Stimulated activated naive CD4-positive, alpha-beta T cell treated with Interleukin-2 at 50 U/mL for 16 hours (primary cell): ENCODE measurements around the gene MAP4K4.
A peak's percentile ranks its signal among the peaks of the same experiment; 100 is the strongest.

Experiments
- DNase-seq: peaks from one replicate; lab custom pipeline; 2025; lab: John Stamatoyannopoulos, UW

MAP4K4 gene

DNA sequence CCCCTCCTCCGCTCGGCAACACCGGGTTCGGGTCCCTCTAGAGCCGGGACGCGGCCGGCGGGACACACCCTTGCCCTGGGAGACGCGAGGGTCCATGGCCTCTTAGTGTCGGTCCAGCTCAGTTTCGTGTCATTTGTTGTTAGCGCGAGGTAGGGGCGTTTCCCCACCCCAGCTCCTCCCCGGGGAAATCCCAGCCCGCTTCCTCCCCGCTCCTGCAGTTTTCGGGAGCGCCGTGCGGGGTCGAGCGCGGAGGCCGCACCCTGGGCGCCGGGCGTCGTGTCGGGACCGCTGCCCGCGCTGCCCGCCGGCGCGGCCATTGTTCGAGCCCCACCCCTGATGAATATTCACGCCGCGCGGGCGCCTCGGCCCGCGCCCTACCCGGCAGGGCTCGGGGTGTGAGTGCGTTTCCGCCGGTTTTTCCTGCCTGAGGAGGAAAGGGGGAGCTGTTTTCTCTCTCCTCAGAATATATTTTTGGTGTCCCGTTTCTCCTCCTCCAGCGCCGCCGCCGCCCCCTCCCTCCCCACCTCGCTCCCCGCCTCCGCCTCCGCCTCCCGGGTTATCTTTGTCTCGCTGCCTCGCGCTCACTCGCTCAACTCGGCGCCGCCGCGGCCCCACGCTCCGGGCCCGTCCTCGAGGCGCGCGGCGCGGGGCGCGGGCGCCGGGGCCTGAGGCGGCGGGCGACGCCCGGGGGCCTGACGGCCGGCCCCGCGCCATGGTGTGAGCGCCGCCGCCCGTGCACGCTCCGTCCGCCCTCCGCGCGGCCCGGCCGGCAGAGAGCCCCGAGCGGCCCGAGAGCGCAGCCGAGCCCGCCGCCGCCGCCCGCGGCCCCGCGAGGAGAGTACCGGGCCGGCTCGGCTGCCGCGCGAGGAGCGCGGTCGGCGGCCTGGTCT lies at the start of gene MAP4K4:
TSS of gene MAP4K4 (plus strand) at position 584 of the 890 bp plus-strand sequence. CDS start 374 bp downstream, outside the sequence.
- DNase-seq = peak; percentile 72

DNA sequence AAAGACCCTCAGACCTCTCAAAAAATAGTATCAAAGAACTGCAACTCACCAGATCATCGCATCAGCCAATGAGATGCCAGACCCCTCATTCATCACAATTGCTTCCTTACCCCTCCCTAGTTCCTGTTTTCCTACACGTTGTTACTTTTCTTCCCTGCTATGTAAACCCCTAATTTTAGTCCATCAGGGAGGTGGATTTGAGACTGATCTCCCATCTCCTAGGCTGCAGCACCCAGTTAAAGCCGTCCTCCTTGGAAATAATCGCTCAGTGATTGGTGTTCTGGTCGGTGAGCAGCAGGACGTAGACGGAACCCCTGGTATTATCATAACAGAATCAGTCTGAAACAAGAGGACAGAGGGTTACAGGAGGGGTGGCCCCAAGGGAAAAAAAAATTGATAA lies 44.0 kb upstream of the MAP4K4 start:
- DNase-seq = no peak

DNA sequence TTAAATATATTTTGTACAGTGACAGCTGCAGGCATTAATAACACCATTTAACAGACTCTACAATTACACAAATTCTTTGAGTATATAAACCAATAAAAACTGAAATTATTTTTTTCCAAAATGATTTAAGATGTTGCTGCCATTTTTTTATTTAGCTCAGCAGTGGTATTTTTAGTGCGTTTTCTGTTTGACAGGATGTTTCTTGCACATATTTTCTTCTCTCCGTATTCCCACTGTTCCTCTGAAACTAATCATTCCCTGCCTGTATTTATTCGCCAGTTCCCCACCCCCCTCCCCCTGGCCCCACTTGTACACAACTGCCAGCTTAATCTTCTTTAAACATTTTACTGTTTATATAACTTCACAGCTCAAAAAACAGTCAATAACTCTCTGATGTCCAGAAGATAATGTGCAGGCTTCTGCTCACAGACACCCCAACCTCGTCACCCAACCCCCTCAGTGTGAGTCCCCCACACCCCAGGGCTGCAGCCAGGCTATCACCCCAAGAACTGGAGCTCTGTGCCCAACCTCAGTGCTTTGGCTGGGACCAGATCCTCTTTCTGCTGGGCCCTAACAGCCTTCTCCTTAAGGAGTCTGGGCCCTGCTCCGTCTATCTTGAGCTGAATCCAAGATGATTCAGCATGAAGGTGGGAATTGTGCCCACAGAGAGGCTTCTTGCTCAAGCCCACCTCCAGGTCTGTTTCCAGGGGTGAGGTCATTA lies 41.6 kb upstream of the MAP4K4 start:
- no peak for DNase-seq

DNA sequence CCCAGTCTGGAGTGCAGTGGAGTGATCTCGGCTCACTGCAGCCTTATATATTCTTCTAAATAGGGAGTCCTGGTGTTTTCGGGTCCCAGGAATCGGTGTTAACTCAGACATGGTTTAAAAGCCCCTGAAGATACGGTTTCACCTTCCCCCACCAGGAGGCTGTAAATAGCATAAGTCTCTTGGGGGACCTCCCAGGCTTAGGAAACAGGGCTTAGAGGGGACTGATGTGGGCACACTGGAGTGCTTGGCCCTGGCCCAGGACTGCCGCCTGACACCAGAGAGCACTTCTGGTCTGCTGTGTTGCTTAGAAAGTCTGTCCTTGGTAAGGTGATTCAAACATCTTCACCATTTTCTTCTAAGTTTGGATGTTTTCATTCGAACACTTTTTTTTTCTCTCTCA lies 39.7 kb upstream of the MAP4K4 start:
- no peak for DNase-seq

DNA sequence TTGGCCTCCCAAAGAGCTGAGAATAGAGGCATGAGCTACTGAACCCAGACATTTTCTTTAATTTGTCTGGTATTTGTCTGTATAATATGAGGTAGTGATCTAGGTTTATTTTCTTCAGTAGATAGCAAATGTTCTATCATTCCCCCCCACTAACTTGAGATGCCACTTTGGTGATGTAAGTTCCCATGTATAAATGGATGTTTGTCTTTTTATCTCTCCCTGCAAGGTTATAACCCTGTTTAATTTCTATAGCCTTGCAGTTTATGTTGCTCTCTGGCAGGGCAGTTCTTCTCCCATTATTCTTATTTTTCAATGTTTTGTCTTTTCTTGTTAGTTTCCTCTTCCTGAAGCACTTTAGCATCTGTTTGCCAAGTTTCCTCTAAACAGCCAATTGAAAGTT lies 39.1 kb upstream of the MAP4K4 start:
- no peak for DNase-seq

DNA sequence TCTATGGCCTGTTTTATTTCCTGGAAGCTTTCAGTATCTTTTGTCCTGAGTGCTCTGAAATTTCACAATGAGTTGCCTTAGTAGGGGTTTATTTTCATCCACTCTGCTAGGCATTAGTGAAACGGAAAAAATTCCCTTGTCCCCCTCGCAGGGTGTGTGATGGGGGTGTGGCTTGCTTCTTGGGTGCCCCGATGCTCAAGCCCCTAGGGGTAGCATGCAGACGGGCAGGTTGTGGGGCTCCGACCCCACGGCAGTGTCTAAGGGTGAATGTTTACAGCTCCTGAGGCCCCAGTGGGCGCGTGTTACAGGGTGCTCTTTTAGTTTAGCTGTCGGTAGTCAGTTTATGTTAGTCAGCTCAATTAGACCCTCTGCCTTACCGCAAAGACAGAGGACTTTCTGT lies 32.2 kb upstream of the MAP4K4 start:
- DNase-seq = no peak

DNA sequence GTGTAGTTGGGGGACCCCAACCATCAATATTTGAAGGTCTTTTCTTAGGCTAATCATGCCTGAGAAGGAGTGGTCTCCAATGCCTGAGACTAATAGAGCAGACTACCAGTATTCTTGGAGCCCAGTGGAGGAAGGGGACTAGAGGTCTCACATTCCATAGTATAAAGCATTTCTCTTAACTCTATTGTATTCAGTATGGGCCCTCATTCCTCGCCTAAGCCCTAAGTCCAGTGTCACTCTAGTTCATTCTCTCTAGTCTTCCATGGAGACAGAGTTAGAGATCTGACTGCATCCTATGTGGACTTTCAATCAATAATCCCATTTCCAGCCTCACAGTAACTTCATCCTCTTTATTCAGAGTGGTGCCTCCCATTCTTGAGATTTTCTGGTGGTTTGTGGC lies 29.7 kb upstream of the MAP4K4 start:
- no peak for DNase-seq

DNA sequence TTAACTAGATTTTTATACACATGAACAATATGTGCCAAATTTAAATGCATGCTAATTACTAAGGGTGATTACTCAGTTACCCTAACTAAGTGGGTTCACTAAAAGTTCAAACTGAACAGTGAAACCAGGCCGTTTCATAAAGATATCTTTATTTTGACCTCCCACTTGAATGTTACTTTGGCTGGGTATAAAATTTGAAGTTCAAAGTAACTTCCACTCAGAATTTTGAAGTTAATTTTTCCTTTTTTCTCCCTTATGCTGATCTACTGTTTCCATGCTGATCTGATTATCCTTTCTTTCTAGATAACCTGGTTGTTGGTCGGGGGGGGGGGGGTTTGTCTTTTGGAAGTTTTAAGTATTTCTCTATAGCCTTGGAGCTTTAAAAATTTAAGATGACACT lies 25.5 kb upstream of the MAP4K4 start:
- no peak for DNase-seq

DNA sequence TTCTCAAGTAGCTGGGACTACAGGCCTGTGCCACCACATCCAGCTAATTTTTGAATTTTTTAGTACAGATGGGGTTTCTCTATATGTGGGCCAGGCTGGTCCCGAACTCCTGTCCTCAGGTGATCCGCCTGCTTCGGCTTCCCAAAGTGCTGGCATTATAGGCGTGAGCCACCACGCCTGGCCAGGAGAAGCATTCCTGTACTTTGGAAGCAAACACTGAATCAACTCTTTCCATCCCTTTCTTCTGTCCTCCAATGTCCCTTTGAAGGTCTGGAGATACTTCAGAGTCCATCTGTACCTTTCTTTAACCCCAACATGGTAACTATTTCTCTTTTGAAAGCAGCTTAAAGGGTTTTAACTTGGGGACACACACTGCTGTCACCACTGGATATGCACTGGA lies 23.6 kb upstream of the MAP4K4 start:
- DNase-seq = no peak

DNA sequence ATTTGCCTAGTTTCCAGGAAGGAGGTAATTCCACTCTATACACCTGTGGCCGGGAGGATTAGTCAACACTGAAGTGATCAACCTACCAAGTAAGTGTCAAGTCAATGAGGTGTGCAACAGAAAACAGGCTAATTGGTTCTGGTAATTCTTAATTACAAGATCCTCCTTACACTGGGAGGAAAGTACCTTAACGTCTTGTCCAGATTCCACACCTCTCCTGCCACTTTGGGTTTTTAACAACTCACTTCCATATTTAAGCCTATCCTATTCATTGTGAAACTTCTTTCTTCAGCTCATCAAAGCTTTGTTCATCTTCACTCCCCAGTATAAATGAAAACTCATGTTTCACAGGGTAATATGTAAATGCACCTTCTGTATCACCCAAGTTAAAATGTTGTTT lies 22.0 kb upstream of the MAP4K4 start:
- DNase-seq = no peak

DNA sequence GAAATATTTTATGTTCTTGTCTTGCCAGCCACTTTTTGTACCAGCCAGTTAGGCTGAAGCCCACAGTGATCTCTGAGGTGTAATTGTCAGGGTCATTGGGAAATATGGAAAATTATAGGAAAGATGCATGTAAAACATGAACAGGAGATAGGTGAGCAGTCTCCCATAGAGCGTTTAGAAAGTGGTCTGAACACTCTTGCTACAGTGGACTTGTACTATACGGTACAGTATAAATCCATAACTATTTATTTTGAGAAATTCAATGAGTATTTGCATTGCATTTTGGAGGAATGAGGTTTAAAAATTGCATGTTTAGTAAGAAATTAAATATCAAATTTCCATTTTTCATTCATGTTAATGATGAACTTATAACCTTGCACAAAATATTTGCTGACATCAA lies 20.8 kb upstream of the MAP4K4 start:
- no peak for DNase-seq

DNA sequence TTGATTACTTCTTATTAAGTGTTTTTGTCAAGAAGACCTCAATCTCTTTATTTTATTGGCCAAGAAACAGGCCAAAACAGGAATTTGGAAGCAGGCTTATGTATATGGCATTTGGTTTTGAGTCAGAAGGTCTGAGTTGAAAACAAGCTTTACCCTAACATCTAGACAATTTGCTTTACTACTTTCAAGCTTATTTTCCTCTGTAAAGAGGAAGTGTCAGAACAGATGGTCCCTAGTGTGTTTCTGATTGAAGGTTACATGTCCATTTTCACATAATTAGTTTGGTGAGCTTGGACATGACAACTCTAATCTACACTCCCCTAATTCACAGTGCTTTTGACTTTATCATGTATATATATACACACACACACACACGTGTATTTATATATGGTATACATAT lies 19.8 kb upstream of the MAP4K4 start:
- DNase-seq = no peak

DNA sequence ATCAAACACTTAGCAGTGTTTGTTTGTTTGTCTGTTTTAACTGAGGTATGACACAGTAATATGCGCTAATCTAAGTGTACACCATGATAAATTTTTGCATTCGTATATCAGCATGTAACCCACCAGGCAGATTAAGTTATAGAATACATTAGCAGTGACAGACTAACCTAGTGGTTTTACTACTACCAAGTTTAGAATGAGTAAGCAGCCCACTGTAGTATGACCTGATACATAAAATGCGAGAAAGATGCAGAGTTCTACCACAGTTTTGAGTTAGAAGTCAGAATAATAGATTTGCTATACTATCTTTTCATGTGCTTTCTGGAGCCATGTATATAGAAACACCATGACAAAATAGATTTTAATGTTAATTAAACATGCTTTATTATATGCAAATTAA lies 19.1 kb upstream of the MAP4K4 start:
- DNase-seq = no peak

DNA sequence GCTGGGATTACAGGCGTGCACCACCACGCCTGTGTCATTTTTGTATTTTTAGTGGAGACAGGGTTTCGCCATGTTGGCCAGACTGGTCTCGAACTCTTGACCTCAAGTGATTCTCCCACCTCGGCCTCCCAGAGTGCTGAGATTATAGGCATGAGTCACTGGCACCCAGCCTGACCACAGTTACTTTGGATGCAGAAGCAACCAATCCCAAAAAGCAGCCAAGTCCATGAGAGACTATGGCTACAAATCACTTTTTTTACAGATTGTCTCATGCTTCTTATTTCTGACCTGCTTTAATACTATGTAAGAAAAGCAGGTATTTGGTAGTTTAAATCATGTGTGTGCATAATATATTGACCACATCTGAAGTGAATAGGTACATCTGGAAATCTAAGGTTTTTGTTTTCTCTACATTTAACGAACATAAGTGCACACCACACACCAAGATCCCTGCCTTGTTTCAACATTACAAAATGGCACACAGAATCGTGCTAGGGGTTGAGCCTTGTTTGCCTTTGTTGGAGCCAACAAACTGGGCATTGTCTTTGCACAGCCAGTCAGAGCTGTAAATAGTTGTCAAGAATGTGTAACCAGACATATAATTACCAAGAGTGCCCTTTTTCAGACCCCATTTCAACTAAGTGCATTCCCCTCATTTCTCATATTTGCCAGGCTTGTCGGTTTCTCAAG lies 18.3 kb upstream of the MAP4K4 start:
- no peak for DNase-seq

DNA sequence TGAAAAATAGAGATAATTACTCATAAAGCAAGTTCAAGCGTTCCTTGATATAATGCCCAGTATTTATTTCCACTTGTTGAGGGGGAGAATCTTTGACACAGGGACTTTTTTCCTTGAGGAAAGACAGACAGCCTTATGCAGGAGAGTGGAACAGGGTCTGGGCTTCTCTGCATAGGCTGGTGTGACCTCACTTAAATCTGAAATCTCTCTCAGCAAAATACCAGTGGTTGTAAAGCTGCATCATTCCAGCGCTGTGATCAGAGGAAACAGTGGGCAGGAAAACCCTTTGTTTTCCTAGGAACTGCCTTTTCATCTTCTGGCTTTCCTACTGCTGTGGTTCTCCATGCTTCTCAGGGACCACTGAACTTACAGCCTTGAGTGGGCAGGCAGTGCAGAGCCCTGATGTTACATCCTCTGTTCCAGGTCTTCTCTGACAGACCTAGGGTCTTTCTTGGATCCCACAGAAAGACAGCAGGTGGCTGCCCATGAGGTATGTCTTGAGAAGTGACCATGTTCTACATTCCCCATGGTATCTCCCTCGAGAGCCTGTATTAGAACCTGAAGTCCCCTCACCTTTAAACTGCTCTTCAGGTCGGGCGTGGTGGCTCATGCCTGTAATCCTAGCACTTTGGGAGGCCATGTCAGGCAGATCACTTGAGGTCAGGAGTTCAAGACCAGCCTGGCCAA lies 17.6 kb upstream of the MAP4K4 start:
- no peak for DNase-seq

DNA sequence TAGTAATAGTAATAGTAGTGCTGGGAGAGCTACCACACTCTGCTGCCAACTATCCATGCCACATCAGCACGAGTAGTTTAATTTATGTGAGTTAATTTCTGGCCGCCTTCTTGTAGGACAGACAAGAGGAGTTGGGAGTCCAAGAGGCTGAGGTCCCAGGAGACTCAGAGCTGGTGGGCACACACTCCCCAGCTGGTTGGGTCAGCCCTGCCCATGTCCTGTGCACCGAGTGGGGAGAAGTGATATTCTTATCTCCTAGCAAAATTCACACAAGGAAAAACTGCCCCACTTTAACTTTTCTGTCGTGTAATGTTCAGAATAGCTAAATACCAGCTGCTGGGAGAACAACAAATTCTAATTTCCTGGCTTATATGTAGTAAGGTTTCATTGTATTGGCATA lies 15.2 kb upstream of the MAP4K4 start:
- DNase-seq = no peak

DNA sequence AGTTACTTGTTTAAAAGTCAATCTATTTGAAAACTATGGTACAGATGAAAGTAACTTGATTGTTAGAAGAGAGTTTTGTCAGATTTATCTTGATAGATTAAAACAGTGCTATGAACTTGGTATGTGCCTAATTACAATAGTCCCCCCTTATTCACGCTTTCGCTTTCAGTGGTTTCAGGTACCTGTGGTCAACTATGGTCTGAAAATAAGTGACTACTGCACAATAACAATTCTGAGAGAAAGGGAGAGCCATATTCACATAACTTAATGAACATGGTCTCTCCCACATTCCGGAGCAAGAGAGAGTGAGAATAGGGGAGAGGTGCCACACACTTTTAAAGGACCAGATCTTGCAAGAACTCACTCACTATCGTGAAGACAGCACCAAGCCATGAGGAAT lies 13.2 kb upstream of the MAP4K4 start:
- DNase-seq = no peak

DNA sequence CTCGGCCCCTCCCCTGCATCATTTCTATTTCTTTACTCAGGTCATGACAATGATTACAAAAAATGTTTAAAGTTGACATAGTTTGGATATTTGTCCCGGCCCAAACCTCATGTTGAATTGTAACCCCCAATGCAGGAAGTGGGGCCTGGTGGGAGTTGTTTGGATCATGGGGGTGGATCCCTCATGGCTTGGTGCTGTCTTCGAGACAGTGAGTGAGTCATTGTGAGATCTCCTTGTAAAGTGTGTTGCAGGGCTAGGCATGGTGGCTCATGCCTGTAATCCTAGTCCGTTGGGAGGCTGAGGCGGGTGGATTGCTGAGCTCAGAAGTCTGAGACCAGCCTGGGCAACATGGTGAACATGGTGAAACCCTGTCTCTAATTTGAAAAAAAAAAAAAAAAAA lies 9.2 kb upstream of the MAP4K4 start:
- no peak for DNase-seq

DNA sequence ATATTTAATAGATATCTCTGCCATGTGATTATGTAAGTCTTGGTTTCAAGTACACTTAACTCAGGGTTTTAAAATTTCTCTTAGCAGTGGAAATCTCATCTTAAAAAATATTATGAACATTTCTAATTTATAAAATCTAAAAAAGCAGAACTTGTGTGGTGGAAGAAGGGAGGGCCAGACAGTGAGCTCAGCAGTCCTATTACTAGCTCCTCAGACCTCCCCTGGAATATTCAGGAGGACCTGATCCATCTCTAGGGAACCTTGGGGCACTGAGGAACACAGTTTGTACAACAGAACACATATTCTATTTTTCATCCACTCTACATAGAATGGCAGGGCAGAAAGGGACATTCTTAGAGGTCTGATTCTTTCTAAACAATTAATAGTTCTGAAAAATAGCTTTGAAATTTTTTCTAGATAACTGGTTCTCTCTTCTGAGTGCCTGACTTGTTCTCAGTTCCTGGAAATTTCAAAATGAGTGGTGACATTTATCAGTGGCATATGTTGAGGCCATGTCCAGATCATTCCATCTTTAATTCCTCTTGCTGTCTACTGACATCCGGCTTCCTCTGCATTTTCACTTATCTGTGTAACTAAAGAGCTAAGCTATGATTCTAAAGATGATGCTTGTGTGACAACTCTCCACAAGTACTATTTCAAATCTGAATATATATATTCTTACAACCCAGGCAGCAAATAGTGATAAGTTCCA lies 8.2 kb upstream of the MAP4K4 start:
- DNase-seq = no peak

DNA sequence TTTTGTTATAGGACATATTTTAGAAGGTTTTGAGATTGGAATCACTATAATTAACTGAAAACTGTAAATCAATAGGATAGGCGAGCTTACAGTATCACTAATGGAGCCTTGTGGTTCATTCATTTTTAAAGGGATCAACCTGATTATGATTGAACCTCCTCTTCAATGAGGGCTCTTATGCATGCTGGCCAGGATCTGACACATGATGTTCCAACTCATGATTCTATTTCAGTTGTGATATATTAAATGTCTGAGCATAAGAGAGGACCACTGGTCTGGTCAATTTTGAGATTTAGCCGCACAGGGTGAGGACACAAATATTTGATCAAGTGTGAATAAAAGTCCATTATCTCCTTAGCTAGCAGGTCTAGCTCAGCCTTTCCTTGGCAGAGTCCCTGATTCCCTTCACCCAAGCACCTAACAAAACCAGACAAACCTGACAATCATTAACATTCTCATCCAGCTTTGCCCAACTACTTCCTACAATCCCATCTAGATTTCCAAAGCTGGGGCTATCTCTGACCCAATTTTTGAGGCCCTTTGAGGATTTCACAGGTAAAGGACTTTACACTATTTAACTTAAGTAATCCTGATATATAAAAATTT lies 6.9 kb upstream of the MAP4K4 start:
- no peak for DNase-seq

DNA sequence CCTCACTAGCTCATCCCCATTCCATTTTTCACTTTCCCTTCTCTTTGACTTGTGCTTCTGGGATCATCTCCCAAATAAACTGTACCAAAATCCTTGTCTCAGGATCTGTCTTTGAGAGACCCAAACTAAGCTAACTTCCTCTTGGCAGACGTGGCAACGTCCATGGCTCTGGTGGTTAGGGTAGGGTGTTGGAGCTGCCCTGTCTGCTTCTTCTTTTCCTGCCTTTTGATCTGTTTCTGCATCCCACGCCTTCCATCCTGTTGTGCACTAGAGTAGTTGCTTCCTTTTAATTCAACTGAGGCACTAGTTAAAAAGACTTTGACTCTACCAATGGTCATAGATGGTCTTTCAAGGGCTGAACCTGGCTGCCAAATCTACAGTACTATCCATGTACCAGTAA lies 5.5 kb upstream of the MAP4K4 start:
- no peak for DNase-seq
